A204.1 (cell line): ENCODE measurements around the gene TEKT4.
"Not testable (repeated sequence)": the region's sequence is repeated elsewhere in the genome, so short reads cannot be mapped to it uniquely, and the experiment has no call there.

ENCODE experiments used
- FAIRE-seq: peaks from 2 replicates; lab custom pipeline; 2012; peaks lifted over from hg19 to GRCh38; lab: Jason Lieb, UNC

The TEKT4 gene

GRCh38 chr2:94875820-94876522, 4.7 kb downstream of the TEKT4 start:
- FAIRE-seq, result no peak

DNA sequence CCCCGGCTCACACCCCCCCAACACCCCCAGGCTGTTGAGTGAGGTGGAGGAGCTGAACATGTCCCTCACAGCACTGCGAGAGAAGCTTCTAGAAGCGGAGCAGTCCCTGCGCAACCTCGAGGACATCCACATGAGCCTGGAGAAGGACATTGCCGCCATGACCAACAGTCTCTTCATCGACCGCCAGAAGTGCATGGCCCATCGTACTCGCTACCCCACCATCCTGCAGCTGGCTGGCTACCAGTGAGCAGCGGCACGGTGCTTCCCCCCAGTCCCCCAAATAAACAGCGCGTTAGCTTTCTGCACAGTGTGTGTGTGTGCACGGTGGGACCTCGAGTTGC, 5.3 kb downstream of the TEKT4 start:
- FAIRE-seq, result no peak

GRCh38 chr2:94877129-94877528, 5.9 kb downstream of the TEKT4 start:
- FAIRE-seq, result no peak

DNA sequence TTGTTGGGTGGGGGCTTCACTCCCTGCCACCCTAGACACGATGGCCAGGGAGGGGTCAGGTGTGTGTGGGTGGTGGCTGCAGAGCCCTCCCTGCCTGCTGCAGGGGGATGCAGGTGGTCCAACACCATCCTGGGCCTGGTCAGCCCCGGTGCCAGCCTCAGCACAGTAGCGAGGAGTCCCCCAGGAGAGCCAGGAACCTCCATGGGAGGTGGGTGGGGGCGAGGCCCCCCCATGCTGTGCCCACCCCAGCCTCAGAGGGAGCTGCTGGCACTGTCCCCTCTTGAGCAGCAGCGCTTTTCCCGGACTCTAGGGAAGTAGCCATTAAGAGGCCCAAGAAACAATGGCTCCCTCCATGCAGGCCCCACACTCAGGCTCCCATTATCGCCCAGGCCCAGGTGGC, 7.3 kb downstream of the TEKT4 start:
- FAIRE-seq, result not testable (repeated sequence)

- no peak for FAIRE-seq
Observed at GRCh38 chr2:94879314-94879981, 8.2 kb downstream of the TEKT4 start.

DNA sequence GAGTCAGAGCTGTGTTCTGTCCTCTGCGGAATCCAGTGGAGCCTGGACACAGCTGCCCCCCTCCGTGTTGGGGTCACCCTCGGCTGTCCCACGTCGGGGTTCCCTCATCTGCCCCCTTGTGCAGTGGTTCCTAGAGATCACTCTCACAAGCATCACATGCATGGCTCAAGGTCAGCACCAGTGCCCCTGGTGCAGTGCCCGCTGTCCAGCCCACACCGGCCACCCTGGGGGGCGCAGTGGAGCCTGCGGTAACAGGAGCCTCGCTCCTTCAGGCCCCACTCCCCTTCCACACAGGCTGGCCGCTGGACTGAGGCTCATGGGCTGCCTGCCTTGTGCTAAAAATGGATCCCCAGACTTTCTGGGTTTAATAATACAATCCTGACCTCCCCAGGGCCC, 8.8 kb downstream of the TEKT4 start:
- FAIRE-seq, result no peak

DNA sequence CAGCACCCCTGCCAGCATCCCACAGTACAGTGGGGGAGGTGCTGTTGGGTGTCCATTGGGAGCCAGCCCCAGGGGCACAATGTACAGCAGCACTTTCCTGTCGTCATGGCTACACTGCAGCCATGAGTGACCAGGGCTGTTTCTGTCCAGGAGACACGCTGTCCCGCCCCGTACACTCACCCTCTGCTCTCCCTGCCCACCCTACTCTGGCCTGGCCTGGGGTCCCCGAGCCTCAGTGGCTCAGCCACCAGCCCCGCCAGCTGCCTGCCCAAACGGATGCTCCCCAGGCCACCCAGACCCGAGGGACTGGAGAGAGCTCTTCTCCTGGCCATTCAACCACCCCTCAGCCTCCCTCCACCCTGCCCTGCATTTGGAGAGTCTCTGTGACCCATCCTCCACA, 9.3 kb downstream of the TEKT4 start:
- FAIRE-seq, result no peak

DNA sequence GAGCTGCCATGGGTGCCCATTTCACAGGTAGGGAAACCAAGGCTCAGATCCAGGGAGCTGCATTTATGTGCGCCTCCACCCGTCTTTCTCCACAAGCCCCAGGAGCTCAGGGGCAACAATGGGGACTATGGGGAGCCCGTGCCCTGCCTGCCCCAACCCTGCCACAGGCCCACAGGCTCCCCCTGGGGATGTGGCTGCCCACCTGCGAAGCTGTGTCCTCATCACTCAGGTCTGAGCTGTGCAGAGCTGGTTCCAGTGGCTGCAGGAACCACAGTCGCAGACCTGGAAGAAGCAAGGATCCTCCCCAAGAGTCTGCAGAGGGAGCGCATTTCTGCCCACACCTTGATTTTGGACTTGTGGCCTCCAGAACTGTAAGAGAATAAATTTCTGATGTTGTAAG, 9.8 kb downstream of the TEKT4 start:
- no peak for FAIRE-seq

- FAIRE-seq, result no peak
Observed at GRCh38 chr2:94890234-94890633, 19.0 kb downstream of the TEKT4 start.

- FAIRE-seq, result not testable (repeated sequence)
Observed at GRCh38 chr2:94895273-94895672, 24.0 kb downstream of the TEKT4 start.

DNA sequence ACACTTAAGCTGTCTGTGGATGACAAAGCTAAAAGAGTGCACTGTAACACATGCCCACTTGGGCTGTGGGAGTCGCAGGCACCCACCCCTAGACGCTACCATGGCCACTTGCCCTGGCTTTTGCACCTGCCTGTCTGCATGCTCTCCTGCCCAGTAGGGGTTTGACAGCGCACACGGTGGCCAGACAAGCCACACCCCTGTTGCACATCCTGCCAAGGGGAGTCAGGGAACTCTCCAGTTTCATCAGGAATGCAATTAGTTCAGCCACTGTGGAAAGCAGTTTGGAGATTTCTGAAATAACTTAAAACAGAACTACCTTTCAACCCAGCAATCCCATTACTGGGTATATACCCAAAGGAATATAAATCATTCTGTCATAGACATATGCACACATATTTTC, 35.7 kb downstream of the TEKT4 start:
- not testable (repeated sequence) for FAIRE-seq

- FAIRE-seq, result no peak
Observed at GRCh38 chr2:94923196-94923595, 52.0 kb downstream of the TEKT4 start.

DNA sequence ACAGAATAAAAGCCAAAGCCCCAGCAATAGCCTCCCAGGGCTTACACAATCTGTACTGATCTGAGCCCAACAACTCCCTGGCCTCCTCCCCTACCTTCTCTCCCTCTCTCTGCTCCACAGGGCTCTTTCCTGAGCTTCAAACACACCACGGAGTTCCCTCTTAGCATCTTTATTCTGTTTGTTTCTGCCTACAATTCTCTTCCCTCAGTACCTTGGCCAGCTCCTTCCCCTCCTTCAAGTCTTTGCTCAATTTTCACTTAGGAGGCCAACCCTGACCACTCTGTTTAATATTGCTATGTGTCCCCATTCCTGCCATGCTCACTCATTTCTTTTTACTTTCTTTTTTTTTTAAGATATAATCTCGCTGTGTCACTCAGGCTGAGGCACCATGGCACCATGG, 53.8 kb downstream of the TEKT4 start:
- FAIRE-seq, result not testable (repeated sequence)
